HG03520 (cell line): ENCODE data around the gene SLC22A15.
"Not testable (repeated sequence)": the region's sequence is repeated elsewhere in the genome, so short reads cannot be mapped to it uniquely, and the experiment has no call there.

Experiments used
- ATAC-seq: cut with Tn5 transposase; IDR thresholded peaks from one replicate; pipeline ENCODE4 v1.9.1; 2021; ENCODE audit warnings: mild to moderate bottlenecking, moderate library complexity; ENCODE audit not compliant: unreplicated experiment

SLC22A15 gene

GRCh38 chr1:115980998-115981993, 5.0 kb downstream of the SLC22A15 start:
- ATAC-seq, result no peak

- ATAC-seq, result peak; percentile 54
Measured at GRCh38 chr1:115982400-115982799, 6.1 kb downstream of the SLC22A15 start.

GRCh38 chr1:115983584-115983983, 7.3 kb downstream of the SLC22A15 start:
- no peak for ATAC-seq

- no peak for ATAC-seq
Measured at GRCh38 chr1:115987623-115988022, 11.3 kb downstream of the SLC22A15 start.

- ATAC-seq, result no peak
Measured at GRCh38 chr1:115988953-115989352, 12.6 kb downstream of the SLC22A15 start.

- ATAC-seq, result no peak
Measured at GRCh38 chr1:115989699-115990098, 13.4 kb downstream of the SLC22A15 start.

GRCh38 chr1:115991909-115992308, 15.6 kb downstream of the SLC22A15 start:
- ATAC-seq, result no peak

GRCh38 chr1:115997921-115998320, 21.6 kb downstream of the SLC22A15 start:
- ATAC-seq, result not testable (repeated sequence)

- no peak for ATAC-seq
Measured at GRCh38 chr1:116001739-116002487, 25.6 kb downstream of the SLC22A15 start.

- no peak for ATAC-seq
Measured at GRCh38 chr1:116002781-116003420, 26.6 kb downstream of the SLC22A15 start.

- no peak for ATAC-seq
Measured at GRCh38 chr1:116003823-116004222, 27.5 kb downstream of the SLC22A15 start.

GRCh38 chr1:116006486-116006964, 30.2 kb downstream of the SLC22A15 start:
- peak; percentile 95 for ATAC-seq

GRCh38 chr1:116008656-116009390, 32.5 kb downstream of the SLC22A15 start:
- no peak for ATAC-seq

- ATAC-seq, result no peak
Measured at GRCh38 chr1:116012716-116013115, 36.4 kb downstream of the SLC22A15 start.

GRCh38 chr1:116015679-116016078, 39.4 kb downstream of the SLC22A15 start:
- no peak for ATAC-seq

GRCh38 chr1:116018007-116018406, 41.7 kb downstream of the SLC22A15 start:
- ATAC-seq, result no peak

- no peak for ATAC-seq
Measured at GRCh38 chr1:116019653-116020253, 43.4 kb downstream of the SLC22A15 start.

GRCh38 chr1:116020668-116021272, 44.5 kb downstream of the SLC22A15 start:
- peak; percentile 81 for ATAC-seq

GRCh38 chr1:116024626-116025025, 48.3 kb downstream of the SLC22A15 start:
- no peak for ATAC-seq

GRCh38 chr1:116026631-116027030, 50.3 kb downstream of the SLC22A15 start:
- no peak for ATAC-seq
